ENCODE results near the gene NFKBIE.
"Not testable (repeated sequence)": the region's sequence is repeated elsewhere in the genome, so short reads cannot be mapped to it uniquely, and the experiment has no call there.

The NFKBIE gene

GRCh38 chr6:44238687-44239350, 26.5 kb downstream of the NFKBIE start:
- DNase-seq = no peak

GRCh38 chr6:44237813-44238433, 27.4 kb downstream of the NFKBIE start:
- DNase-seq = peak; percentile 84

- peak; percentile 81 for DNase-seq
These were observed 28.1 kb downstream of the NFKBIE start for GRCh38 chr6:44237021-44237812.

GRCh38 chr6:44235891-44236516, 29.3 kb downstream of the NFKBIE start:
- no peak for DNase-seq

- DNase-seq = no peak
These were observed 30.1 kb downstream of the NFKBIE start for GRCh38 chr6:44235269-44235668.

GRCh38 chr6:44234101-44235025, 31.0 kb downstream of the NFKBIE start:
- DNase-seq = no peak

GRCh38 chr6:44233567-44234100, 31.7 kb downstream of the NFKBIE start:
- no peak for DNase-seq

GRCh38 chr6:44232676-44233566, 32.4 kb downstream of the NFKBIE start:
- no peak for DNase-seq

- not testable (repeated sequence) for DNase-seq
These were observed 33.9 kb downstream of the NFKBIE start for GRCh38 chr6:44231426-44231825.

GRCh38 chr6:44230034-44230675, 35.2 kb downstream of the NFKBIE start:
- DNase-seq = no peak

- no peak for DNase-seq
These were observed 35.8 kb downstream of the NFKBIE start for GRCh38 chr6:44229376-44230033.

- DNase-seq = no peak
These were observed 36.5 kb downstream of the NFKBIE start for GRCh38 chr6:44228836-44229235.

GRCh38 chr6:44228433-44228832, 36.9 kb downstream of the NFKBIE start:
- no peak for DNase-seq

GRCh38 chr6:44228031-44228430, 37.3 kb downstream of the NFKBIE start:
- no peak for DNase-seq

GRCh38 chr6:44227148-44227793, 38.1 kb downstream of the NFKBIE start:
- no peak for DNase-seq

- DNase-seq = no peak
These were observed 38.8 kb downstream of the NFKBIE start for GRCh38 chr6:44226368-44227147.

GRCh38 chr6:44225579-44226325, 39.6 kb downstream of the NFKBIE start:
- DNase-seq = no peak

GRCh38 chr6:44224965-44225305, 40.4 kb downstream of the NFKBIE start:
- no peak for DNase-seq
